Measurements from ENCODE around the gene CAPZA2.
"Not testable (repeated sequence)": the region's sequence is repeated elsewhere in the genome, so short reads cannot be mapped to it uniquely, and the experiment has no call there.

The CAPZA2 gene

GRCh38 chr7:116862234-116862950 is at the start of gene CAPZA2:
Gene CAPZA2, plus strand, starts transcription at chr7:116862587. Its CDS starts 25 bp downstream, at chr7:116862612.
- peak; percentile 92 for DNase-seq

GRCh38 chr7:116812860-116813259 is 49.5 kb upstream of the CAPZA2 start:
- no peak for DNase-seq

- not testable (repeated sequence) for DNase-seq
Measured at GRCh38 chr7:116813371-116813770, 49.0 kb upstream of the CAPZA2 start.

GRCh38 chr7:116815041-116815440 is 47.3 kb upstream of the CAPZA2 start:
- no peak for DNase-seq

- no peak for DNase-seq
Measured at GRCh38 chr7:116820149-116820548, 42.2 kb upstream of the CAPZA2 start.

GRCh38 chr7:116821647-116822046 is 40.7 kb upstream of the CAPZA2 start:
- DNase-seq: not testable (repeated sequence)

GRCh38 chr7:116824449-116824848 is 37.9 kb upstream of the CAPZA2 start:
- DNase-seq: no peak

- no peak for DNase-seq
Measured at GRCh38 chr7:116828281-116828680, 34.1 kb upstream of the CAPZA2 start.

GRCh38 chr7:116829041-116829440 is 33.3 kb upstream of the CAPZA2 start:
- DNase-seq: no peak

GRCh38 chr7:116829493-116829892 is 32.9 kb upstream of the CAPZA2 start:
- DNase-seq: no peak

GRCh38 chr7:116832692-116833091 is 29.7 kb upstream of the CAPZA2 start:
- no peak for DNase-seq

GRCh38 chr7:116834815-116835504 is 27.4 kb upstream of the CAPZA2 start:
- DNase-seq: no peak

GRCh38 chr7:116836048-116836447 is 26.3 kb upstream of the CAPZA2 start:
- no peak for DNase-seq

GRCh38 chr7:116836911-116837310 is 25.5 kb upstream of the CAPZA2 start:
- DNase-seq: no peak

GRCh38 chr7:116837586-116837985 is 24.8 kb upstream of the CAPZA2 start:
- no peak for DNase-seq

- DNase-seq: no peak
Measured at GRCh38 chr7:116840256-116840655, 22.1 kb upstream of the CAPZA2 start.

- no peak for DNase-seq
Measured at GRCh38 chr7:116842371-116842770, 20.0 kb upstream of the CAPZA2 start.

GRCh38 chr7:116843378-116843777 is 19.0 kb upstream of the CAPZA2 start:
- DNase-seq: no peak

- no peak for DNase-seq
Measured at GRCh38 chr7:116851175-116851574, 11.2 kb upstream of the CAPZA2 start.

- DNase-seq: no peak
Measured at GRCh38 chr7:116851671-116852070, 10.7 kb upstream of the CAPZA2 start.

- DNase-seq: no peak
Measured at GRCh38 chr7:116854132-116854531, 8.3 kb upstream of the CAPZA2 start.

- no peak for DNase-seq
Measured at GRCh38 chr7:116857052-116857451, 5.3 kb upstream of the CAPZA2 start.

- DNase-seq: no peak
Measured at GRCh38 chr7:116859323-116859722, 3.1 kb upstream of the CAPZA2 start.

GRCh38 chr7:116861717-116862116 is 670 bp upstream of the CAPZA2 start:
- DNase-seq: no peak
